Measurements from ENCODE around the gene FOXE3.

DNA sequence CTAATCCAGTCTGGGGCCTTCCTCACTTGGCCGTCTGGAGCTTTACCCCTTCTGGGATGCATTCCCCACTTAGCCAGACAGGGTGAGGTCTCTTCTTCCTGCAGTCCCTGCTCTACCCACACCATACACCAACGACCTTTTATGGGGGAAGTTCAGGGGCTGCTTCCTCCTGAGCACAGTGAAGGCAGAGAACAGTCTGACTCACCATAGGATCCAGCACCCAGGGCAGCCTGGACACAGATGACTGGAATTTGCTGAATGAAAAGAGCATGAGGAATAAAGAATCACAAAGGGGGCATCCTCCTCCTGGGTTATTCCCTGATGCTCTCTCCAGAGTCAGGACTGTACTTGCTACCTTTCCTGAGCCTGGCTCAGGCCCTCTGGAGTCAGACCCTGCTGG lies 4.6 kb upstream of the FOXE3 start:
- TF ChIP-seq, protein P1, sequence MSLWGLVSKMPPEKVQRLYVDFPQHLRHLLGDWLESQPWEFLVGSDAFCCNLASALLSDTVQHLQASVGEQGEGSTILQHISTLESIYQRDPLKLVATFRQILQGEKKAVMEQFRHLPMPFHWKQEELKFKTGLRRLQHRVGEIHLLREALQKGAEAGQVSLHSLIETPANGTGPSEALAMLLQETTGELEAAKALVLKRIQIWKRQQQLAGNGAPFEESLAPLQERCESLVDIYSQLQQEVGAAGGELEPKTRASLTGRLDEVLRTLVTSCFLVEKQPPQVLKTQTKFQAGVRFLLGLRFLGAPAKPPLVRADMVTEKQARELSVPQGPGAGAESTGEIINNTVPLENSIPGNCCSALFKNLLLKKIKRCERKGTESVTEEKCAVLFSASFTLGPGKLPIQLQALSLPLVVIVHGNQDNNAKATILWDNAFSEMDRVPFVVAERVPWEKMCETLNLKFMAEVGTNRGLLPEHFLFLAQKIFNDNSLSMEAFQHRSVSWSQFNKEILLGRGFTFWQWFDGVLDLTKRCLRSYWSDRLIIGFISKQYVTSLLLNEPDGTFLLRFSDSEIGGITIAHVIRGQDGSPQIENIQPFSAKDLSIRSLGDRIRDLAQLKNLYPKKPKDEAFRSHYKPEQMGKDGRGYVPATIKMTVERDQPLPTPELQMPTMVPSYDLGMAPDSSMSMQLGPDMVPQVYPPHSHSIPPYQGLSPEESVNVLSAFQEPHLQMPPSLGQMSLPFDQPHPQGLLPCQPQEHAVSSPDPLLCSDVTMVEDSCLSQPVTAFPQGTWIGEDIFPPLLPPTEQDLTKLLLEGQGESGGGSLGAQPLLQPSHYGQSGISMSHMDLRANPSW (CRISPR knock-in tag; conservative IDR thresholded peaks at IDR 0.05; ENCODE audit: low read depth), result no peak
- TF ChIP-seq, protein P2, sequence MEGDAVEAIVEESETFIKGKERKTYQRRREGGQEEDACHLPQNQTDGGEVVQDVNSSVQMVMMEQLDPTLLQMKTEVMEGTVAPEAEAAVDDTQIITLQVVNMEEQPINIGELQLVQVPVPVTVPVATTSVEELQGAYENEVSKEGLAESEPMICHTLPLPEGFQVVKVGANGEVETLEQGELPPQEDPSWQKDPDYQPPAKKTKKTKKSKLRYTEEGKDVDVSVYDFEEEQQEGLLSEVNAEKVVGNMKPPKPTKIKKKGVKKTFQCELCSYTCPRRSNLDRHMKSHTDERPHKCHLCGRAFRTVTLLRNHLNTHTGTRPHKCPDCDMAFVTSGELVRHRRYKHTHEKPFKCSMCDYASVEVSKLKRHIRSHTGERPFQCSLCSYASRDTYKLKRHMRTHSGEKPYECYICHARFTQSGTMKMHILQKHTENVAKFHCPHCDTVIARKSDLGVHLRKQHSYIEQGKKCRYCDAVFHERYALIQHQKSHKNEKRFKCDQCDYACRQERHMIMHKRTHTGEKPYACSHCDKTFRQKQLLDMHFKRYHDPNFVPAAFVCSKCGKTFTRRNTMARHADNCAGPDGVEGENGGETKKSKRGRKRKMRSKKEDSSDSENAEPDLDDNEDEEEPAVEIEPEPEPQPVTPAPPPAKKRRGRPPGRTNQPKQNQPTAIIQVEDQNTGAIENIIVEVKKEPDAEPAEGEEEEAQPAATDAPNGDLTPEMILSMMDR (IDR thresholded peaks at IDR 0.05), result no peak
- TF ChIP-seq ZNF263 (CRISPR knock-in tag; IDR thresholded peaks at IDR 0.05; ENCODE audit: low read depth) (no peak), ZNF317 (CRISPR knock-in tag; IDR thresholded peaks at IDR 0.05; ENCODE audit: borderline replicate concordance, low read depth) (no peak), ZNF423 (CRISPR knock-in tag; IDR thresholded peaks at IDR 0.05) (no peak), ZNF138 (CRISPR knock-in tag; conservative IDR thresholded peaks at IDR 0.05) (no peak)
- TF ChIP-seq, protein P3, sequence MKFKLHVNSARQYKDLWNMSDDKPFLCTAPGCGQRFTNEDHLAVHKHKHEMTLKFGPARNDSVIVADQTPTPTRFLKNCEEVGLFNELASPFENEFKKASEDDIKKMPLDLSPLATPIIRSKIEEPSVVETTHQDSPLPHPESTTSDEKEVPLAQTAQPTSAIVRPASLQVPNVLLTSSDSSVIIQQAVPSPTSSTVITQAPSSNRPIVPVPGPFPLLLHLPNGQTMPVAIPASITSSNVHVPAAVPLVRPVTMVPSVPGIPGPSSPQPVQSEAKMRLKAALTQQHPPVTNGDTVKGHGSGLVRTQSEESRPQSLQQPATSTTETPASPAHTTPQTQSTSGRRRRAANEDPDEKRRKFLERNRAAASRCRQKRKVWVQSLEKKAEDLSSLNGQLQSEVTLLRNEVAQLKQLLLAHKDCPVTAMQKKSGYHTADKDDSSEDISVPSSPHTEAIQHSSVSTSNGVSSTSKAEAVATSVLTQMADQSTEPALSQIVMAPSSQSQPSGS (CRISPR knock-in tag; IDR thresholded peaks at IDR 0.05; ENCODE audit: borderline replicate concordance, low read depth), result no peak
- TF ChIP-seq, protein P4, sequence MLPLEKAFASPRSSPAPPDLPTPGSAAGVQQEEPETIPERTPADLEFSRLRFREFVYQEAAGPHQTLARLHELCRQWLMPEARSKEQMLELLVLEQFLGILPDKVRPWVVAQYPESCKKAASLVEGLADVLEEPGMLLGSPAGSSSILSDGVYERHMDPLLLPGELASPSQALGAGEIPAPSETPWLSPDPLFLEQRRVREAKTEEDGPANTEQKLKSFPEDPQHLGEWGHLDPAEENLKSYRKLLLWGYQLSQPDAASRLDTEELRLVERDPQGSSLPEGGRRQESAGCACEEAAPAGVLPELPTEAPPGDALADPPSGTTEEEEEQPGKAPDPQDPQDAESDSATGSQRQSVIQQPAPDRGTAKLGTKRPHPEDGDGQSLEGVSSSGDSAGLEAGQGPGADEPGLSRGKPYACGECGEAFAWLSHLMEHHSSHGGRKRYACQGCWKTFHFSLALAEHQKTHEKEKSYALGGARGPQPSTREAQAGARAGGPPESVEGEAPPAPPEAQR (CRISPR knock-in tag; IDR thresholded peaks at IDR 0.05), result no peak
- TF ChIP-seq, protein P5, sequence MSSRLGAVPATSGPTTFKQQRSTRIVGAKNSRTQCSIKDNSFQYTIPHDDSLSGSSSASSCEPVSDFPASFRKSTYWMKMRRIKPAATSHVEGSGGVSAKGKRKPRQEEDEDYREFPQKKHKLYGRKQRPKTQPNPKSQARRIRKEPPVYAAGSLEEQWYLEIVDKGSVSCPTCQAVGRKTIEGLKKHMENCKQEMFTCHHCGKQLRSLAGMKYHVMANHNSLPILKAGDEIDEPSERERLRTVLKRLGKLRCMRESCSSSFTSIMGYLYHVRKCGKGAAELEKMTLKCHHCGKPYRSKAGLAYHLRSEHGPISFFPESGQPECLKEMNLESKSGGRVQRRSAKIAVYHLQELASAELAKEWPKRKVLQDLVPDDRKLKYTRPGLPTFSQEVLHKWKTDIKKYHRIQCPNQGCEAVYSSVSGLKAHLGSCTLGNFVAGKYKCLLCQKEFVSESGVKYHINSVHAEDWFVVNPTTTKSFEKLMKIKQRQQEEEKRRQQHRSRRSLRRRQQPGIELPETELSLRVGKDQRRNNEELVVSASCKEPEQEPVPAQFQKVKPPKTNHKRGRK (CRISPR knock-in tag; IDR thresholded peaks at IDR 0.05; ENCODE audit: borderline replicate concordance), result no peak
- TF ChIP-seq, protein P6, sequence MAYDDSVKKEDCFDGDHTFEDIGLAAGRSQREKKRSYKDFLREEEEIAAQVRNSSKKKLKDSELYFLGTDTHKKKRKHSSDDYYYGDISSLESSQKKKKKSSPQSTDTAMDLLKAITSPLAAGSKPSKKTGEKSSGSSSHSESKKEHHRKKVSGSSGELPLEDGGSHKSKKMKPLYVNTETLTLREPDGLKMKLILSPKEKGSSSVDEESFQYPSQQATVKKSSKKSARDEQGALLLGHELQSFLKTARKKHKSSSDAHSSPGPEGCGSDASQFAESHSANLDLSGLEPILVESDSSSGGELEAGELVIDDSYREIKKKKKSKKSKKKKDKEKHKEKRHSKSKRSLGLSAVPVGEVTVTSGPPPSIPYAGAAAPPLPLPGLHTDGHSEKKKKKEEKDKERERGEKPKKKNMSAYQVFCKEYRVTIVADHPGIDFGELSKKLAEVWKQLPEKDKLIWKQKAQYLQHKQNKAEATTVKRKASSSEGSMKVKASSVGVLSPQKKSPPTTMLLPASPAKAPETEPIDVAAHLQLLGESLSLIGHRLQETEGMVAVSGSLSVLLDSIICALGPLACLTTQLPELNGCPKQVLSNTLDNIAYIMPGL (CRISPR knock-in tag; IDR thresholded peaks at IDR 0.05), result no peak
- TF ChIP-seq, protein P7, sequence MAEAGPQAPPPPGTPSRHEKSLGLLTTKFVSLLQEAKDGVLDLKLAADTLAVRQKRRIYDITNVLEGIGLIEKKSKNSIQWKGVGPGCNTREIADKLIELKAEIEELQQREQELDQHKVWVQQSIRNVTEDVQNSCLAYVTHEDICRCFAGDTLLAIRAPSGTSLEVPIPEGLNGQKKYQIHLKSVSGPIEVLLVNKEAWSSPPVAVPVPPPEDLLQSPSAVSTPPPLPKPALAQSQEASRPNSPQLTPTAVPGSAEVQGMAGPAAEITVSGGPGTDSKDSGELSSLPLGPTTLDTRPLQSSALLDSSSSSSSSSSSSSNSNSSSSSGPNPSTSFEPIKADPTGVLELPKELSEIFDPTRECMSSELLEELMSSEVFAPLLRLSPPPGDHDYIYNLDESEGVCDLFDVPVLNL (CRISPR knock-in tag; IDR thresholded peaks at IDR 0.05; ENCODE audit: borderline replicate concordance, low read depth), result no peak
